DMS79 treated with DMSO at 0.1 percent for 48 hours (cell line): ENCODE measurements around the gene HTRA1.
A peak's percentile ranks its signal among the peaks of the same experiment; 100 is the strongest.

Source experiments
- DNase-seq: peaks from one replicate; lab custom pipeline; 2025; lab: John Stamatoyannopoulos, UW

Gene HTRA1

GRCh38 chr10:122515588-122516231, 54.4 kb downstream of the HTRA1 start:
- DNase-seq, result no peak

- no peak for DNase-seq
Measured at GRCh38 chr10:122516734-122517133, 55.4 kb downstream of the HTRA1 start.

GRCh38 chr10:122519144-122519543, 57.8 kb downstream of the HTRA1 start:
- DNase-seq, result no peak

DNA sequence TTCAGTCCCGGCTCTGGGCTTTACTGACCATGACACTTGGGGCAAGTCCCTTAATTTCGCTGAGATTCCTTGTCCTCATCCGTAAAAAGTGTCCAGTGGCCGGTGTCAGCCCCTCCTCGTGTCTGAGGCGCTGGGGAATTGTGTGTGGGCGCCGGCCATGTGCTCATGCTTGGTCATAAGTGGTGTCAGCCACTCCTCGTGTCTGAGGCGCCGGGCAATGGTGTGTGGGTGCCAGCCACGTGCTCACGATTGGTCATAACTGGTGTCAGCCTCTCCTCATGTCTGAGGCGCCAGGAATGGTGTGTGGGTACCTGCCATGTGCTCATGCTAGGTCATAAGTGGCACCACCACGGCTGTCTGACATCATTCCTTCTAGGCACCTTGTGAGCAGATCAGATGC, 58.5 kb downstream of the HTRA1 start:
- no peak for DNase-seq

GRCh38 chr10:122521011-122521410, 59.7 kb downstream of the HTRA1 start:
- no peak for DNase-seq

- DNase-seq, result no peak
Measured at GRCh38 chr10:122524811-122525210, 63.5 kb downstream of the HTRA1 start.

GRCh38 chr10:122525788-122526187, 64.4 kb downstream of the HTRA1 start:
- no peak for DNase-seq

- DNase-seq, result no peak
Measured at GRCh38 chr10:122526892-122527291, 65.5 kb downstream of the HTRA1 start.

DNA sequence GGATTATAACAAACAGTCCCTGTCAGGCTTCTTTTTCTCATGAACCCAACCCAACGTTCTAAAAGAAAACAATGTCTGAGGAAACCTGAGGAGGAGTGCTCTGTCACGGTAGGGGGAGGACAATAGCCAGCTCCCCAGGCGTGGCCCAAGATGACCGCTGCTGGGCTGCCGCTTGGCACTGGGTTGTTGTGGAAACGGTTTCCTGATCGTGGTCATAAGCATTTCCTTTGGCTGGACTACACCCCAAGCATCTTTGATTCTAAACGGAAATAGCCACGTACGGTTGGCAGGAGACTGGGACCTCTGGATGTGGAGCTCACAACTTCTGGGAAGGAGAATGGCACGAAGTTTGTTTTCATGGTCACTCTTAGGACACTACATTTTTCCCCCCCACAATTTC, 68.8 kb downstream of the HTRA1 start:
- no peak for DNase-seq

DNA sequence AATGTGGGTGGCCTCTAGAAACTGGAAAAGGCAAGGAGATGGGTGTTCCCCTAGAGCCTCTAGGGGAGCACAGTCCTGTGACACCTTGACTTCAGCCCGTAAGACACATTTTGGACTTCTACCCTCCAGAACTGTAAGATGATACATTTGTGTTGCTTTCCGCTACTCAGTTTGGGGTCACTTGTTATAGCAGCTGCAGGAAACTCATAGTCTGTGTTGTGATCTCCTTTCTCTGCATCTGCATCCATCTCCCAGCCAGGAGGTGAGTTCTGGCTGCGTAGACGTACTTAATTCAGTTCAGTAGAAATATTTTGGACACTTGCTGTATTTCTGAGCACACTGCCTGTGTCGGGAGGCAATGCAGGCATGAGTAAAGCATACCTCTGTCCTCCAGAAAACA, 69.9 kb downstream of the HTRA1 start:
- no peak for DNase-seq

DNA sequence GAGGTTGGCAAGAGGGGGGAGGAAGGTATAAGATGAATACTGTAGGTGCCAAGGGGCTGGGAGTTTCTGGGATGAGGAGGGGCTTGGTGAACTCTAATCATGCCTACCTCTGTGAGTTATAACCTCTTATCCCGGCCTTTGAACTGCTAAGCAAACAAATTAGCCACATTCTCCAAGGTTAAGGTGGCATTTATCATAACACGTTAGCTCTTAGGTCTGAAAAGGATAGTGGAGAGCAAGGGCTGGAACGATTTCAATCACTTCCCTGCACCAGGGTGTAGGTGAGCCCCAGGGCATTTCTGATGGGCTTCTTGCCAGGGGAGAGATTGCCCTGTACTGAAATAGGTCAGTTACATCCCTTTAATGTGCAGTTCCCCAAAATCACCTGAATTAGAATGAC, 70.6 kb downstream of the HTRA1 start:
- peak; percentile 24 for DNase-seq

GRCh38 chr10:122532601-122533296, 71.4 kb downstream of the HTRA1 start:
- no peak for DNase-seq

DNA sequence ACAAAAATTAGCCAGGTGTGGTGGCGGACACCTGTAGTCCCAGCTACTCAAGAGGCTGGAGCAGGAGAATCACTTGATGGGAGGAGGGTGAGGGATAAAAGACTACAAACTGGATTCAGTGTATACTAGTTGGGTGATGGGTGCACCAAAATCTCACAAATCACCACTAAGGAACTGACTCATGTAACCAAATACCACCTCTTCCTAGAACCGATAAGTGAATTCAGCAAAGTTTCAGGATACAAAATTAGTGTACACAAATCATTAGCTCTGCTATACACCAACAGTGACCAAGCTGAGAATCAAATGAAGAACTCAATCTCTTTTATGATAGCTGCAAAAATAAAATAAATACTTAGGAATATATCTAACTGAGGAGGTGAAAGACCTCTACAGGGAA, 76.2 kb downstream of the HTRA1 start:
- DNase-seq, result no peak

DNA sequence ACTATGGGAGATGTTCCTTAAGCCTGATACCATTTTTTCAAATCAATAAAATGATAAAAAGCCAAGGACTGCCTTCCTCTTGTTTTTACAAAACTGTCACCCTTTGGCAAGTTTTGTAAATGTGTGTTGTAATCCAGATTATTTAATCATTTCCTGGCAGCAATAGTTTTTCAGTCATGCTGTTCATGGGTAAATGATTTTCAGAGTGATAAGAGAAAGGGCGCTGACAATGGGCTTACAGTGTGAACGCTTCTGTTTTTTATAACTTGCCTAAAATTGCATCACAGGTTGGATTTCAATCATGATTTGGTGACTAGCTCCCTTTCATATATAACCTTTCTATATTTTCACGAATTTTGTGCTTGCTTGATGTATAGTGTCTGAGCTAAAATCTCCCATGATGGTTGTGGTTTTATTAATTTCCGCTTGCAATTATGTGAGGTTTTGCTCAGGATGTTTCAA, 80.2 kb downstream of the HTRA1 start:
- DNase-seq, result no peak

DNA sequence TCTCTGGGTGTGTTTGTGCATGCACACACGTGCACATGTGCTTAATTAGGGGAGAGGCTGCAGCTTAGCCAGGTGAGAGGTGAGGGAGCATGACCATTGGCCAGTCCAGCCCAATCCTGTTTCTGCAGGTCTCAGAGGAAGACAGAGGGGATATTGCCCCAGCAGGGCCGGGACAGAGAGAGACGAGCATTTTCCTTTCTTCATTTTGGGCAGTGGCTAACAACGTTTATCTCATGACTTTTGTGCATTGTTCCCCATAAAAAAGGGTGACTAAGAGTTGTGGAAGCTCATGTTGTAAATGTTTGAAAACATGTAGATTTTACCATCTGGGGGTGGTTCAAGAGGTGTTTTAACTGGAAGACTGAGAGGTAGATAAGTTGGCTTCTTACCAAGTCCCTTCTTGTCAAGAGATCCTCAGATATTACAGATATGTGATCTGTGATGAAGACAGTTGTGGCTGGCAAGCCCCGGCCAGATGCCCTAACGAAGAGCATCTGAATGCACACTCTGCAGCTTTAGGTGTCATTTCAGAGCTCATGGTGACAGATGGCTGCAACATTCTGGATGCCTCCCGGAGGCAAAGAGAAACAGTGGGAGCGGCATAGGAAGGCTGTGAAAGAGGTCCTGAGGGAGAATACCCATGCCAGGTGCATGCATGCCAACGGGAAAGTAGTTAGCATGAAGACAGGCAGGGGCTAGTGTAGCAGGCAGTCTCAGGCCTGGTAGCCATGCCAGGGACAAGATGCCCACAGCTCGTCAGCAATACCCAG, 82.5 kb downstream of the HTRA1 start:
- no peak for DNase-seq

GRCh38 chr10:122544493-122544892, 83.1 kb downstream of the HTRA1 start:
- DNase-seq, result no peak

DNA sequence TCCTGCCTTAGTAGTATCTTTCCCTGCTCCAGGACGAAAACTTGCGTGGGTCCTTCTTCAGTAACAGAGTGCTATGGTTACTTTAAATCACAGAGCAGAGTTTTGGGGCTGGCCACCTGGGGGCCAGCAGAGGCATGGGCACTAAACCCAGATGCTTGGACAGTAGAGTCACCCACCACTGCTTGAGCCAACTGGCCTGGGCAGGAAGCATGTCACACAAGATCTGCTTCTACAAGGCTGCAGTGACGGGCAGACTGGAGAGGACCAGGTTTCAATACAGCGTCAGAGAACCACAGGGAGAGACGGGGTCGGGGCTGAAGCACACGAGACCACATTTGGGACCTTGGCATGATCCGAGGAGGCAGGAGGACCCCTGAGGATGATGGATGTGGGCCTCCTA, 84.9 kb downstream of the HTRA1 start:
- no peak for DNase-seq

DNA sequence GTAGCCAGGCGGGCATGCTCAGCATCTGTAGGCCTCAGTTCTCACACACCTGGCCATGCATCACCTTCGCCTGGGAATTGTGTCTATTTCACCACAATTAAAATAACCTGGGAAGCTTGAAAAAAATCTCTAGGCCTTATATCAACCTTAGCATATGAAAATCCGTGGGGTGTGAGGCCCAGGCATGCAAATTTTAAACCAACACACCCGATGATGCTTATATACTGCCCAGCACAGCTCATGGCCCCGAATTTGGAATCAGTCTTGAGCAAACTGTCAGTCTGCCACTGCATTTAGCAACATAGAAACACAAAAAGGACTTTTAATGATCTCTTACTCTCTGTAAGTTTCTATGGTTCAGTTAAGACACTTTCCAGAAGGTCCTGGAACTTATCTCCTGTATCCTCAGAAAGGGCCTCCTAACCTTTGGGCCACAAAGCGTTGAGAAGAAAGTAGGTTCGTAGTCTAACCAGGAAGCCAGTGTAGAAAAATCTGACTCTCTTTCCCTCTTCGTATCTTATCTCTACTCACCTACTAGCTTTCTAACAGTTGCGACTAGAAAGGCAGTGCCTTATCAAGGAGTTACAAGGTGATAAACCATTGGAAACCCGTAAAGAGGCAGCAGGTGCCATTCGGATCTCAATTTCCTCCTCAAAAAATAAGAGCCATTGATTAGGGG, 87.2 kb downstream of the HTRA1 start:
- DNase-seq, result no peak

- no peak for DNase-seq
Measured at GRCh38 chr10:122549636-122550035, 88.3 kb downstream of the HTRA1 start.

DNA sequence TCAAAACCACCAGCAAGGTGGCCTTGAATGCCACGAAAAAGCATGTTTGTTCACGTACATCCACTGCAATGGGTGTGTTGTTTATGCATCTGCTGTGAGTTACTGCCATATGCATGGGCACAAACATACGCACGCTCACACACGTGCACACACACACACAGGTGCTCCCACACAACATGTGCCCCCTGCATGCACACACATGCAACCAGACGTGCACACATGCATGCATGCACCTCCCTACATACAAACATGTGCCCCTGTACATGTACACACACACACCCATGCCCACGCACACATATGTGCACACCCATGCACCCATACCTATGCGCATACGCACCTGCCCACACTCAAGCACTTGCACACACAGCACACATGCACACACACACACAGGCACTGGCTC, 89.1 kb downstream of the HTRA1 start:
- no peak for DNase-seq

- DNase-seq, result peak; percentile 3
Measured at GRCh38 chr10:122550983-122551382, 89.6 kb downstream of the HTRA1 start.

GRCh38 chr10:122551450-122551849, 90.1 kb downstream of the HTRA1 start:
- no peak for DNase-seq

DNA sequence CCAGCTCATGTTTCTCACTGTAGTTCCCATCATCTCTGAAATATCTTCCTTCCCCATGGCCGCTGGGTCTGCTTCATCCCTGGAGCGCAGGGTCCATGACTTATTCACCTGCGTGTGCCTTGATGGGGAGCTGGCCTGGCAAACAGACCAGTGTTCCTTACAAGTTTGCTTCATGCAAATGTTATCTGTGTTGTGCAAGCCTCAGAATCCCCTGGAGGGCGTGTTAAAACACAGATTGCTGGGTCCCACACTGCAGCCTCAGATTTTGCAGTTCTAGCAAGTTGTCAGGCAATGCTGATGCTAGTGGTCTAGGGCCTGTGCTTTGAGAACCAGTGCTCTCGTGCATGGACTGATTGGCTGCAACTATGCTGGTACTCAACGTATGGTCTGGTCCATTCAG, 92.0 kb downstream of the HTRA1 start:
- DNase-seq, result no peak
